HG02798 (cell line): ENCODE measurements around the gene MEX3B.
"Not testable (repeated sequence)": the region's sequence is repeated elsewhere in the genome, so short reads cannot be mapped to it uniquely, and the experiment has no call there.

Source experiments
- ATAC-seq: cut with Tn5 transposase; IDR thresholded peaks from one replicate; pipeline ENCODE4 v1.9.1; 2021; ENCODE audit warnings: mild to moderate bottlenecking; ENCODE audit not compliant: unreplicated experiment, poor library complexity

The MEX3B gene

GRCh38 chr15:82051664-82052063, 5.8 kb upstream of the MEX3B start:
- ATAC-seq, result no peak

- ATAC-seq, result no peak
Observed at GRCh38 chr15:82048811-82049210, 3.0 kb upstream of the MEX3B start.

GRCh38 chr15:82047453-82048400, 1.9 kb upstream of the MEX3B start:
- ATAC-seq, result peak; percentile 1

DNA sequence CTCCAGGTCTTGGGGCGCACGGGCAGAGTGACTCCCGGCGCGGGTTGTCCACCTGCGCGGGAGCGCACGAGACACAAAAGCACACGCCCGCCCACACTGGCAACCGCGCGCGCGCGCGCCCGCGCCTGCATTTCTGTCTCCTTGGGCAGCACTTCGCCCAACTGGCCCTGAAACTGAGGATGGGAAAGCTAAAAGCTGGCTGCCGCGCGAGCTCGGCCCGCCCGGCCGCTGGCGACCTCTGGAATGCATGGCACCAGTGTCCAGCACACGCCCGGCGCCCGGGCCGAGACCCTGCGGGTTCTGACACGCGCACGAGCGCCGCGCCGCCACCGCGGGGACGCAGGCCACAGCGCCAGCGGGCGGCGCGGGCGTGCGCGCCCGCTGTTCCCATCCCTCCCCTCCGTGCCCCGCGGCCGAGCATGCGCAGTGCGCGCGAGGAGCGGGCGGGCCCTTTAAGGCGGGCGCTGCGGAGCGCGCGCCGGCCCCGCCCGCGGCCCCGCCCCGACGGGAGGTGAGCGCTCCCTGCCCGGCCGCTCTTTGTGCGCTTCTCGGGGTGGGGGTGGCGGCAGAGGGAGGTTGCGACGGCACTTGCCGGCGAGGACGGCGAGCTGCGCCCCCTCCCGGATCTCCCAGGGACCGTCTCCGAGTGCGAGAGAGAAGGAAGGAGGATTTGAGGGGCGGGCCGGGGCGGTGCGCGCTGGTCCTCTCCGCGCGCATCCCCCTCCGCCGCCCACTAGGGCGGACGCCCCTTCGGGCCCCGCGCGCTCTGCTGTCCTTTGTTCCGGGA, 1.0 kb upstream of the MEX3B start:
- peak; percentile 73 for ATAC-seq

- peak; percentile 0 for ATAC-seq
Observed at GRCh38 chr15:82045179-82045891, 483 bp downstream of the MEX3B start.

DNA sequence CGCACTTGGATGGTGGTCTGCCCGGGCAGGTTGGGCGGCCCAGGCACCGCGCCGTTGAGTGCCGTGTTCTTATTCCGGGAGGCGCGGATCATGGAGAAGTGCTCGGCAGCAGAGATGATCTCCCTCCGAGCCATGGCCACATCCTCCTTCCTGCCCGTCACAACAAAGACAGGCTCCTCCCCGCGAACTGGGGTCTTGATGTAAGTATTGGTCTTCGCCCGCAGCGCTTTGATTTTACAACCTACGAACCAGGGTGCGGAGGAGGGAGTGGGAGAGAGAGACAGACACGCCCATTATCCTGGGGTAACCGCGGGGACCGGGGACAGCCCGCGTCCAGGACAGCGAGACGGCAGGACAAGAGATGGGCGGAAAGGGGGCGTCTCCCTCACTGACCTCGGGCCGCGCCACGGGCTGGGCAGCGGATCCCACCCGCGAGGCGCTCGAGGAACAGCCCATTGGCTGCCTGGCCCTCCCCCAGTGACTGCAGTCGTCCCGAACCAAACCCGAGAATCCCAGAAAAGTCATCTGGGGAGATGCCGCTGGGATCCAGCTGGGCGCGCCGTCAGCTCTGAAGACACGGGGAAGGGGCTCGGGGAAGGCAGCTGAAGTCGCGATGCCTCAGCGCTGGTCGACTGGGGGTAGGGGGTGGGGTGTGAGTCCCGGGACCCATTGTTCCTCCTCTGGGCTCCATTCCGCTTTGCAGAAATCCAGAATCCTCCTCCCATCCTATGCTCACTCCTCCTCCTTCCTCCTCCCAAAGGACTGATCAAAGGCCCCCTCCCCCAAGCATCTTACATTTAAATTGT, 1.2 kb downstream of the MEX3B start:
- no peak for ATAC-seq

DNA sequence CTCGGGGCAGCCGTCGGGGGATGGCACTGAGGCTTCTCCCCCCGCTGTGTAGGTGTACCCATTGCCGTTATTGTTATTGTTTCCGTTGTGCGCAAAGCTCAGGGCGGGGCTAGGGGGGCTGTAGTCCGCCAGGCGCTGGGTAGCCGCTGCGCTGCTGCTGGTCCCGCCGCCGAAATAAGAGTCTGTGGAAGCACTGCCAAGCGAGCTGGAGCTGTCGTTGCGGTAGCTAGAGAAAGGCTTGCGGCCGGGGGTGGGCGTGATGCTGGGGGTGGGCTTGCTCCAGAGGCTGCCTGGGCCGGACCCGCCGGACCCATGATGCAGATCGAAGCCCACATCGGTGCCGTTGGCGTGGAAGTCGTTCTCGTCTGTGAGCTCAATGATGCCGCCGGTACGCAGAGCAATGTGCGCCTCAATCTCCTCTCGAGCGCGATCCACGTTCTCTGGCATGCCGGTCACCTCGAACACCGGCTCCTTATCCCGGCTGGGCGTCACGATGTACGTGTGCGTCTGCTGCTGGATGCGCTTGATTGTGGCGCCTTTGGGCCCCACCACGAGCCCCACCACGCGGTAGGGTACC, 1.9 kb downstream of the MEX3B start:
- ATAC-seq, result no peak

GRCh38 chr15:82043130-82043673, 2.6 kb downstream of the MEX3B start:
- ATAC-seq, result no peak

DNA sequence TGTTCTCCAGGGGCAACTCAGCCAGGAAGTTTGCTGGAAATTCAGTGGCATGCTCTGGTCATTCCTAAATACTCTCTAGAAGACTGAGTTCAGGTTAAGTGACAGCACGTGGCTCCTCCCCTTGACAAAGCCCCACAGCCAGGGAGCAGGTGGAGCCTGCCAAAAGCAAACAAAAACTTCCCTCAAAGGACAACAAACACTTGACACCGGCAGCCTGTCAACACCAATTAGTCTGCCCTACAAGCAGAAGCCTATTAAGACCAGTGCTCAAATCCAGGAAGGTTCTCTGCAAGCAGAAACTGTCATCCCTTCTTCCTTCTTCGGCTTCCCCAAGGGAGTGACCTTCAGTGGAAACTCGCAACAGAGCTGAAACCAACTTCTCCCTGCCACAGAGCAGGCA, 5.0 kb downstream of the MEX3B start:
- no peak for ATAC-seq

- ATAC-seq, result no peak
Observed at GRCh38 chr15:82040390-82040789, 5.4 kb downstream of the MEX3B start.

DNA sequence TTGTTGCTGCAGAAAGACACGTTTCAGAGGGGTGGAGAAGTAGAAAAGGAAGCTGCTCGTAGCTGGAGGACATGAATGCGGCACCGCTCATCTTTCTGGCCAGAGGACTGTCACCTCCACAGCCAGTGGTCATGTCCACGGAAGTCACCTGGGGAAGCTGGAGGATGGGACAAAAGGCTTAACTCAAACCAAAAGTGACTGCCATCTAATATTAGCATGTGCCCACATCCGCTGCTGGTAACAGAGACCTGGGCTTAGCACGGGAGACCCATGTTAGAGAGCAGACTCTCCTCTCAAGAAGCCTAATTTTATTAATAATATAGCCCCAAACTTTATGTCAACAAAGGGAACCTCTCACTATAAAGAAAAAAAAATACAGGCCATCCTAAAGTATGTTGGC, 5.9 kb downstream of the MEX3B start:
- no peak for ATAC-seq

DNA sequence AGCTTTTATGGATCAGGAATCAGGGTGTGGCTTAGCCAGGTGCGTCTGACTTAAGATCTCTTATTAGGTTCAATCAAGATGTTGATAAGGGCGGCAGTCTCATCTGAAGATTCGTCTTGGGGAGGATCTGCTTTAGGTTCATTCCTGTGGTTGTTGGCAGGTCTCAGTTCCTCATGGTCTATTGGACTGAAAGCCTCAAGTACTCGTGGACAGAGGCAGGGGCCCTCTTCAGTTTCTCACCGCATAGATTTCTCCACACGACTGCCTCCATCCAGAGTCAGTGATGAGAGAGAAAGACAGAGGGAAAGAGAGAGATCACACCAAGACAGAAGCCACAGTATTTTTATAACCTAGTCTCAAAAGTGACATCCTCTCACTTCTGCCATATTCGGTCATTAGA, 9.4 kb downstream of the MEX3B start:
- no peak for ATAC-seq

- no peak for ATAC-seq
Observed at GRCh38 chr15:82031871-82032270, 13.9 kb downstream of the MEX3B start.

GRCh38 chr15:82030176-82030575, 15.6 kb downstream of the MEX3B start:
- no peak for ATAC-seq

- ATAC-seq, result not testable (repeated sequence)
Observed at GRCh38 chr15:82028163-82028562, 17.7 kb downstream of the MEX3B start.

- ATAC-seq, result no peak
Observed at GRCh38 chr15:82021992-82022391, 23.8 kb downstream of the MEX3B start.

DNA sequence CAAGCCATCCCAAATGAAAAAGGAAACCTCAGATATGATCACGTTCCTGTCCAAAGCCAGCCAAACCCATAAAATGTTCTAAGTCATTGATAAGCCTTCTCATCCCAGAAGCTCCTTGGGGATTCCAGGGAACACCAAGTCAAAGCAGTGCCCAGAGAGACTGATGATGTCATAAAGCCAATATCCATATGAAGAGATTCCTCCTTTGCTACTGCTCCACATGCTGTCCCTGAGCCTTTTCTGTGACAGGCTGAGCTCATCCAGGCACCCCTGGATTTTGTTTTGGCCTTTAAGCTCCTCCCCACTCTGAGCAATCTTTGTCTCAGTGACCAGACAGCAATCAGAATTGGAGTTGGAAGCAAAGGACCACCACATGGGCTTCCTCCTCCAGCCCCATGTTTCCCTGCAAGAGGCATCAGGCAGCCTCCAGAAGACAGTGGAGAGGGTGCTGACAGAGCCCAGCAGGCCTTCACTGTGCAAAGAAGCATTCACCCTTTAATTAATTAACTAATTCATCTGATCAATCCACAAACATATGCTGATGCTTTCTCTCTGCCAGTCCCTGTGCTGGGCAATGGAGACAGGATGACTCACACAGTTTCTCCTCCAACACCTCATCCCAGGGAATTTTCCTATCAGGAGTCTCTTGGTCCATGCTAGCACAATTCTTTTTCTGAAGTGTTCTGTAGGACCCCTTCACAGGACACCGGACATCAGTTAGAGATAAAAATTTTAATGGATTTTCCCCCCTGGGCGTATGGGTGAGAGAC, 25.0 kb downstream of the MEX3B start:
- no peak for ATAC-seq

DNA sequence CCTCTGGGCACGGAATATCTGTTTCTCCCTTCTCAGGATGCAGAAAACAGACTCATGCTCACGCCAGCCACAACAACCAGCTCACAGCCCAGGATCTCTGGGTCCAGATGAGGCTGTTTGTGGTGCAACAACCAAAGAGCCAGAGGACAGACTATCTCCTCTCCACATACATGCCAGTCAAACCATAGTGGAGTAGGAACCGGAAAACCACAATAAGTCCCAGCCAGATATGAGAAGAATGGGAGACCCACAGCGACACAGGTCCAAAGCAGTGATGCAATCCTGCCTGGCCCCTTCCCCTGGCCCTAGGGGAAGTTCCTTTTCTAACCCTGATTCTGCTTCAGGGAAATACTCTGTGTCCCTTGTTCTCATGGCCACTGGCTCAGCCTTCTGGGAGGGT, 27.6 kb downstream of the MEX3B start:
- ATAC-seq, result no peak

GRCh38 chr15:82017656-82018055, 28.2 kb downstream of the MEX3B start:
- ATAC-seq, result no peak
